Right lobe of liver (tissue), 6 donors: ENCODE results near the gene POLR2C. TPM values are rescaled to one million over a fixed set of nuclear protein-coding genes. Genes with fewer than 3 reads are reported as not detected.
A peak's percentile ranks its signal among the peaks of the same experiment; 100 is the strongest.

Experiments
- ATAC-seq, 4 donors: fragments of 200-7000 bp; cut with Tn5 transposase; one replicate each; pipeline ENCODE4 v1.9.1; 2020; ENCODE audit warnings: mild to moderate bottlenecking in 4 of 4, moderate library complexity in 4 of 4
- DNase-seq, 3 donors: peaks; one replicate each; pipeline ENCODE4 v3.0.0-alpha.2; 2020
- H3K27ac ChIP-seq, 3 donors: fragments of 200-600 bp; one replicate each; pipeline ENCODE4 v1.8.0; 2022
- H3K27me3 ChIP-seq, 2 donors: fragments of 200-600 bp; one replicate each; pipeline ENCODE4 v1.8.0; 2022
- H3K36me3 ChIP-seq, 4 donors: fragments of 200-600 bp; sonication (generic) in 1 of 4; one replicate each; pipeline versions ENCODE4 v1.5.1 to v1.8.0; 2017 to 2022; ENCODE audit warnings: control low read depth in 1 of 4
- H3K4me1 ChIP-seq, 4 donors: fragments of 200-600 bp; sonication (generic) in 1 of 4; one replicate each; pipeline versions ENCODE4 v1.5.1 to v1.8.0; 2017 to 2022; ENCODE audit warnings: control low read depth in 1 of 4
- H3K4me3 ChIP-seq, 3 donors: fragments of 200-600 bp; one replicate each; pipeline ENCODE4 v1.8.0; 2022
- H3K9me3 ChIP-seq, 4 donors: fragments of 200-600 bp; sonication (generic) in 1 of 4; one replicate each; pipeline versions ENCODE4 v1.5.1 to v1.8.0; 2017 to 2022; ENCODE audit warnings: control low read depth in 1 of 4
- POLR2A ChIP-seq: fragments of 450-650 bp; IDR thresholded peaks from one replicate; pipeline ENCODE4 v1.6.1; 2017; ENCODE audit warnings: antibody characterized with exemption, mild to moderate bottlenecking
- WGBS: methylation state at CpG from one replicate; pipeline ENCODE4 v1.1.6; 2018; ENCODE audit warnings: low coverage, low lambda C conversion rate; ENCODE audit not compliant: insufficient coverage; ENCODE audit errors: missing lambda C conversion rate; 5-methylcytosine and 5-hydroxymethylcytosine counted together
- intact Hi-C, 2 donors: fragments of 100-400 bp; cut with DNase I; formaldehyde crosslinking; loops; one replicate each; pipeline versions ENCODE4 v1.11.2 to v1.14.1; 2022
- total RNA-seq, 6 experiments: library from RNA; depleted of rRNA in 2 of 6; stranded (reverse); fragments of >200 nt in 2 of 6; fragmentation: NEBNext Ultra II Directional in 3 of 6; extraction: Animal tissue kit (Norgen Biotek cat#: 25700) in 3 of 6; gene quantifications; one replicate each; pipeline versions ENCODE4 v1.1.0 to v1.2.4, GENCODE V29; 2016 to 2023
- TF ChIP-seq, protein P1 (sequence below), 4 donors: fragments of 200-600 bp in 3 of 4; fragments of 450-650 bp in 1 of 4; IDR thresholded peaks; one replicate each; pipeline versions ENCODE4 v1.5.1 to v1.8.0; 2016 to 2022; ENCODE audit warnings: antibody characterized with exemption in 4 of 4, mild to moderate bottlenecking in 2 of 4
- donor health status: DM: no; HTN: yes; CAD: no.
- donor health status: DM: no; HTN: no; CAD: no.
- donor health status: DM: no; HTN: no; CAD: no.
- donor health status: DM: no; HTN: yes; CAD: no.
- donor health status: DM: no; HTN: yes; CAD: no.

Gene POLR2C
- total RNA-seq, 6 experiments from 2014 or later = 27.7 to 70.2 (median 35.4) TPM

DNA sequence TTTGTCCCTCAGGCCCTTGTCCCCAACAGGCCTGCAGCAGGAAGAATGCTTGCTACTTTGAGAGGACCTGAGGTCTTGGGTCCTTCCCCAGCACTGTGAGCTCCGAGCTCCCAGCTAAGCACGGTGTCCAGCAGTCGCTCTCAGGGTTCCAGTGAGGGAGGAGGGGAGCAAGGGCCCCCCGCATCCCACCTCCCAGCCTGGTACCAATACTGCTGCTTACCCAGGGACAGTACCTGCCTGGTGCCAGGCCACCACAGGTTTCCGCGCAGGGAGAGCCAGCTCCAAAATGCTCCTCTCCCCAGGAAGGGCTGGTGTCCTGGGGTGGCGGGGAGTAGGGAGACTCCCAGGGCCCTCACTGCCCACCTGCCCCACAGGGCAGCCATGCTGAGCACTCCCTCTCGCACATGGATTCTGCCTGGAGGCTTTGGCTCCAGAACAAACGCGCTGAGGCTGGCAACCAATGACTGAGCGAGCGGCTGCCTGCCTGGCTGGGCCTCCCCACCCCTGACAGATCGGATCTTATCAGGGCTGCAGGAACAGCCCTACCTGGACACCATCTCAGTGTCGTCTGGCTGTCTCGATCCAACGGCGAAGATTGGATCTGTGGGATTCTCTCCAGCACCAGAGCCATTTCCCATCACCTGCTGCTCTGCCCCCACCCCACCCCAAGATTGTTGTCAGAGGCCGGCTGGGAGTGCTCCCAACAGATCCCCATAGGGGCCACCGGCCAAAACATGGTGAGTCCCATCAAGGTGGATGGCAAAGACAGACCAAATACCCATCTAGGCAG lies 21.4 kb downstream of the POLR2C start:
- H3K4me3 ChIP-seq = no peak overlapping the region
- no peaks in the 10 kb centered on the region for H3K36me3 ChIP-seq
- no peak overlapping the region for H3K27ac ChIP-seq
- H3K4me1 ChIP-seq = peaks cover 0 to 29% (median 14%) of the 10 kb centered on the region in 4 donors
- DNase-seq (peak in 1 of 3 donors; percentile 49), ATAC-seq (no peak)
- TF ChIP-seq, protein P1, sequence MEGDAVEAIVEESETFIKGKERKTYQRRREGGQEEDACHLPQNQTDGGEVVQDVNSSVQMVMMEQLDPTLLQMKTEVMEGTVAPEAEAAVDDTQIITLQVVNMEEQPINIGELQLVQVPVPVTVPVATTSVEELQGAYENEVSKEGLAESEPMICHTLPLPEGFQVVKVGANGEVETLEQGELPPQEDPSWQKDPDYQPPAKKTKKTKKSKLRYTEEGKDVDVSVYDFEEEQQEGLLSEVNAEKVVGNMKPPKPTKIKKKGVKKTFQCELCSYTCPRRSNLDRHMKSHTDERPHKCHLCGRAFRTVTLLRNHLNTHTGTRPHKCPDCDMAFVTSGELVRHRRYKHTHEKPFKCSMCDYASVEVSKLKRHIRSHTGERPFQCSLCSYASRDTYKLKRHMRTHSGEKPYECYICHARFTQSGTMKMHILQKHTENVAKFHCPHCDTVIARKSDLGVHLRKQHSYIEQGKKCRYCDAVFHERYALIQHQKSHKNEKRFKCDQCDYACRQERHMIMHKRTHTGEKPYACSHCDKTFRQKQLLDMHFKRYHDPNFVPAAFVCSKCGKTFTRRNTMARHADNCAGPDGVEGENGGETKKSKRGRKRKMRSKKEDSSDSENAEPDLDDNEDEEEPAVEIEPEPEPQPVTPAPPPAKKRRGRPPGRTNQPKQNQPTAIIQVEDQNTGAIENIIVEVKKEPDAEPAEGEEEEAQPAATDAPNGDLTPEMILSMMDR (IDR thresholded peaks at IDR 0.05) = no peak
- TF ChIP-seq POLR2A = no peak
- no peaks in the 10 kb centered on the region for H3K9me3 ChIP-seq
- no peaks in the 10 kb centered on the region for H3K27me3 ChIP-seq
- WGBS = no CpG with 5 or more reads among the region's 19 CpGs
- intact Hi-C loops = no loop called here

DNA sequence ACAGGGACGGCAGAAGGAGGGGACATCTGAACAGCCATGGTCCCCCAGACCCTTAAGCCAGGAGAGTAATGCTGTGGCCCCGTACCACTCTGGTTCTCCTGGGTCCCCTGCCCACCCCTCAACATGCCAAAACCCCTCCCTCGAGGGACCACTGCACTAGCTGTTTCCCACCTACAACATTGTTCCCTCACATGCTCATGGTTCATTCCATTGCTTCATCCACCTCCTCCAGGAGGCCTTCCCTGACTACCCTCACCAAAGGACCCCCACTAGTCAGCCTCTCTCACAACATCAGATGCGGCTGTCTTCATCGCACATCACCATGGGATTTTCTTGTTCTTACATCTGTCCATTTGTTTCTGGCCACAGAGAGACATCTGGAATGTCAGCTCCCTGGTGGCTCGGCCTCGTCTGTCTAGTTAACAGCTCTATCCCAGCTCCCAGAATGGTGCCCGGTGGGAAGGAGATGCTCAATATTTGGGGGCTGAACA lies 22.1 kb downstream of the POLR2C start:
- Histone ChIP-seq H3K4me3 (peak overlapping the region in 1 of 3 donors; percentile 95), H3K27ac (no peak overlapping the region), H3K27me3 (no peaks in the 10 kb centered on the region), H3K9me3 (no peaks in the 10 kb centered on the region), H3K4me1 (peaks cover 0 to 23% (median 11%) of the 10 kb centered on the region in 4 donors), H3K36me3 (no peaks in the 10 kb centered on the region)
- WGBS = 94% methylated on average over 7 of the region's 8 CpGs
- DNase-seq (peak in 1 of 3 donors; percentile 33), ATAC-seq (no peak)
- TF ChIP-seq, protein P1 (IDR thresholded peaks at IDR 0.05) = no peak
- TF ChIP-seq POLR2A = no peak
- intact Hi-C loops = no loop called here

DNA sequence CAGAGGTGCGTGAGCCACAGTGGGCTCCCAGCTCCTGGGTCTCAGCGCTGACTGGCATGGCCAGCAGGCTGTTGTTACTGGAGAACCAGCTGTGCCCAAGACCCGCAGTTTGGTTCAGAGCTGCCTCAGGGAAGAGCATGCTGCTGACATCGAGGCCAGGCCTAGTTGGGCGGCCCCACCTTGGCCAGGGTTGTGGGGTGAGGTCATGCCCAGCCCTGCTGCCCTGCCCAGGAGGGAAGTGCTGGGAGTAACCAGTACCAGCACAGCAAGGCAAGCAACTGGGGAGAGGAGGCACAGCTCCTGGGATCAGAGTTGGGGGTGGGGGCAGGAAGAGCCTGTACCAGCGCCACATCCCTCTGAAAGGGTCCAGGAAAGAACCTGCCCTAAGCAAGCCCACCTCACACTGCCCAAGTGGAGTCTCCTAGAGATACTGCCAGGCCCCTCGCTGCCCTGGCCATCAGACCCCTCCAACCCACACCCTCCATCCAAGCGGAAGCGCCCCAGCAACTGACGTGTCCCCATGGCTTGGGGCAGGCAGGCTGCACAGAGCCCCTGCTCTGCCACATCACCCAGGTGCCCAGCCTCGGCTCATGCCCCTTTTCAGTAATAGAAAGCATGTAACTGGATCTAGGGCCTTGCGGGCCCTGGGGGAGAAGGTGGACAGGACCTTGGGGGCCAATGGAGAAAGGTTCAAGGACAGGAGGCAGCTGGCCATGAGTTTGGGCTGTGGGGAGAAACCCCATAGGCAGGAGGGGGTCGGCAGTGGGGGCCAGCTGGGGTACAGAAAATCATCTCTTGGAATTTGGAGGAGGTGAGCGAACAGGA lies 22.8 kb downstream of the POLR2C start:
- Histone ChIP-seq H3K4me1 (peaks cover 0 to 15% (median 7%) of the 10 kb centered on the region in 4 donors), H3K9me3 (no peaks in the 10 kb centered on the region), H3K27ac (peak overlapping the region; percentile 31 to 64 (median 60)), H3K36me3 (no peaks in the 10 kb centered on the region), H3K27me3 (no peaks in the 10 kb centered on the region), H3K4me3 (peak overlapping the region; percentile 79 to 95 (median 88))
- ATAC-seq (peak in 1 of 4 donors; percentile 28), DNase-seq (peak in 1 of 3 donors; percentile 46)
- intact Hi-C loops = no loop called here
- TF ChIP-seq POLR2A = no peak
- TF ChIP-seq, protein P1 (IDR thresholded peaks at IDR 0.05) = no peak
- 23% methylated on average over 3 of the region's 14 CpGs for WGBS

DNA sequence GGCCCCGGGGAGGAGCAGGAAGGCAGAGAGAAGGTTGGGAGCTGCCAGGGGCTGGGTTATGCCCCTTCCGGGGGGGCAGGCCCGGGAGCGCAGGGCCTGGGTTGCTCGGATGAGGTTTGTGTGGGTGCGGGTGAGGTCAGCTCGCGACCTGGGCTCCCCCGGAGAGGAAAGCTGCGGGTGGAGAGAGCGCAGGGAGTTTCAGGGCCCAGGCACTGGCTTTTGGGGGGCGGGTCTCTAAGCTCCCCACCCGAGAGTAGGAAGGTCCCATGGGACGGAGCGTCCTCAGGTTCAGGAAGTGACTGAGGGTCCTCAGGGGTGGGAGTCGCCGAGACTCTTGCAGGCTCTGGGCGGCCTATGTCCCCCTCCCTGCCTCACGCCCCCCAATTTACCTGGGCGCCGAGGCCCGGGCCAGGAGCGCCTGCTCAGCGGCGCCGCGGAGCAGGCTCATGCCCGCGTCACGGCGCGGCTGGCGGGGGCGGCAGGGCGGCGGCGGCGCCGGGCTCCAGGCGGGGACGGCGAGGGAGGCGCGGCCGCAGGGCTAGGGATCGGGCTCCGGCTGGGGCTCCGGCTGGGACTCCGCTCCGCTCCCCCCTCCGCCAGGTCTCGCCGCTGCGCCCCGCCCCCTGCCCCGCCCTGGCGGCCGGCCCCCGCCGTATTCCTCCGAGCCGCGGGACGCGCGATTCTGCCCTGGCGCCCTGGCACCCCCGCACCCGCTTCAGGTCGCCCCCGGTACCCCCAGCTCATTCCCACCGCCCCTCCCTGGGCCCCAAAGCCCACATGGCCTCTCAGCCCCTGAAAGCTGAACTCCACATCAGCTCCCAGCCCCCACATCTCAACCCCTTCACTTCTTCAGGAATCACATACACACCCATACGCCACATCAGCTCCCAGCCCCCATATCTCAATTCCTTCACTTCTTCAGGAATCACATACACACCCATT lies 23.7 kb downstream of the POLR2C start, which contains the start of gene DOK4:
DOK4 (minus strand) TSS at position 578 of the 942 bp plus-strand sequence. CDS start 6,986 bp downstream, outside the sequence.
- WGBS = 9% methylated on average over 8 of the region's 73 CpGs
- Histone ChIP-seq H3K4me1 (peaks cover 0 to 9% (median 4%) of the 10 kb centered on the region in 4 donors), H3K36me3 (no peaks in the 10 kb centered on the region), H3K4me3 (peak within 1 kb of the TSS; percentile 79 to 95 (median 88)), H3K9me3 (no peaks in the 10 kb centered on the region), H3K27ac (peak within 1 kb of the TSS; percentile 31 to 64 (median 60)), H3K27me3 (no peaks in the 10 kb centered on the region)
- TF ChIP-seq, protein P1 (IDR thresholded peaks at IDR 0.05) = no peak
- peak; percentile 65 for TF ChIP-seq POLR2A
- intact Hi-C loops = no loop called here
- ATAC-seq (peak; percentile 95 to 99 (median 97)), DNase-seq (peak; percentile 86 to 88 (median 87))
